Measurements from ENCODE around the gene C14orf119.

C14orf119 gene

GRCh38 chr14:23112359-23113178, 17.3 kb downstream of the C14orf119 start:
- DNase-seq, result peak; percentile 98

GRCh38 chr14:23113431-23114119, 18.3 kb downstream of the C14orf119 start:
- DNase-seq, result peak; percentile 56

GRCh38 chr14:23114120-23114458, 18.8 kb downstream of the C14orf119 start:
- DNase-seq, result no peak

- DNase-seq, result no peak
Measured at GRCh38 chr14:23114669-23115038, 19.3 kb downstream of the C14orf119 start.

- DNase-seq, result no peak
Measured at GRCh38 chr14:23115039-23115731, 19.9 kb downstream of the C14orf119 start.

GRCh38 chr14:23115918-23116317, 20.6 kb downstream of the C14orf119 start:
- no peak for DNase-seq

GRCh38 chr14:23117371-23118020, 22.2 kb downstream of the C14orf119 start:
- no peak for DNase-seq

GRCh38 chr14:23118506-23119362, 23.4 kb downstream of the C14orf119 start, which contains the start of gene CEBPE:
CEBPE (minus strand) TSS chr14:23119255; CDS start chr14:23119091, 164 bp downstream.
- DNase-seq, result no peak

- DNase-seq, result peak; percentile 68
Measured at GRCh38 chr14:23119363-23120327, 24.3 kb downstream of the C14orf119 start.

- peak; percentile 93 for DNase-seq
Measured at GRCh38 chr14:23120541-23121251, 25.4 kb downstream of the C14orf119 start.

GRCh38 chr14:23121361-23121771, 26.1 kb downstream of the C14orf119 start:
- DNase-seq, result no peak

- DNase-seq, result no peak
Measured at GRCh38 chr14:23122086-23122485, 26.8 kb downstream of the C14orf119 start.

GRCh38 chr14:23123419-23123818, 28.1 kb downstream of the C14orf119 start:
- DNase-seq, result peak; percentile 68

- DNase-seq, result no peak
Measured at GRCh38 chr14:23124337-23124954, 29.1 kb downstream of the C14orf119 start.

GRCh38 chr14:23125011-23125410, 29.7 kb downstream of the C14orf119 start:
- no peak for DNase-seq

GRCh38 chr14:23125933-23126524, 30.7 kb downstream of the C14orf119 start:
- DNase-seq, result no peak

GRCh38 chr14:23126548-23127278, 31.4 kb downstream of the C14orf119 start:
- DNase-seq, result no peak

- no peak for DNase-seq
Measured at GRCh38 chr14:23127861-23128260, 32.6 kb downstream of the C14orf119 start.

Measured in hematopoietic multipotent progenitor cell treated with erythropoietin and hydrocortisone succinate and interleukin-3 and kit ligand, for 6 days (in vitro differentiated cells).